DMS114 treated with DMSO at 0.1 percent for 48 hours (cell line): ENCODE measurements around the gene STRC.
"Not testable (repeated sequence)": the region's sequence is repeated elsewhere in the genome, so short reads cannot be mapped to it uniquely, and the experiment has no call there.

Source experiments
- DNase-seq: peaks from one replicate; lab custom pipeline; 2025; ENCODE audit not compliant: unreplicated experiment; lab: John Stamatoyannopoulos, UW

The STRC gene

DNA sequence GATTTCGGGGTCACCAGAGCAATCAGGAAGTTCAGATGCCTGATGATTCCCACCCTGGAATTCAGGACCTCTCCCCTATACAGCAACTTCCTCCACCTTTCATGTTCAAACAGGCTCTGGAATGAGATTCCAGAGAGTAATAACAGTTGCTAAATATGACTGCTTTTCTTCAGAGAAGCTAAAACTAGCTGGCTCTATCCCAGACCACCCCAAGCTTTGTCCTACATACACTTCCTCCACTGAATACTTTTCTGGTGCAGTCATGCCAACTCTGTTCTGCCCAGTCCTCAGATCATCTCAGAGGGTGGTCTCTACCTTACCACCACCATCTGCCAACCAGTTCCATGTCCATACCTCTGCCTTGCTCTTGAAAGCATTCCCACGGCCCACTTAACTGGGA, 52.0 kb downstream of the STRC start:
- not testable (repeated sequence) for DNase-seq

DNA sequence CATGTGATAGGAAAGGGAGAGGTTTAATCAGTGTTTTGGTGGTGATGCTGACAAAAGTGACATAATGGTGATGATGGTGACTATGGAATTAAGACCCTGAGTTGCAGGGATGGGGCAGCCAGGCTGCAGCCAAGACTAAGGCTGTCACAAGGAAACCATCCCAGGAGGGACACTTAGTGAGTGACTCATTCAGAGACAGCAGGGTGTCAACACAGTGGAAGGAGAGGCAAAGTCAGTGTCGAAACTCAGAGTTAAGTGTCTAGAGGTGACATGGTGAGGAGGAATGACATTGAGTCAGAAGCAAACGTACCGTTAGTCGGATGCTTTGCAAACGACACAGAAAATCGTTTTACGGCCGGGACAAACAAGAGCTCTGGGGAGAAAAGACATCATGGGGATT, 54.8 kb downstream of the STRC start:
- not testable (repeated sequence) for DNase-seq

DNA sequence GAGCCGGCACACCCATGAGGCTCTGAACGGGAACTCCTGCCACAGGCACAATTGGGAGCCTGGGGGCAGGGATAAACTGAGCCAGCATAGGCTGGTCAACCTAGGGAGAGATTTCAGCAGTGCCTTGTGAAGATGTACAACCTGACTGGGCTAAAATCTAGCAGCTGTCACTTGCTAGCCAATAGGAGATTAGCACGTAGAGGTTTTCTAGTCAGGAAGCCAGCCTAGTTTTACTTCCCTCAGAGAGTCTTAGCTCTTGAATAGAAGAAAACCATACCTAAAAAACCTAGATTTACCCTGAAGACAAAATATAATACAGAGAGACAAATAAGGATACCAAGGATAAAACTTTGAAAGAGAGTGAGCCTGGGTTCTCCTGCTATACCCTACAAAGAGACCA, 55.8 kb downstream of the STRC start:
- DNase-seq = not testable (repeated sequence)

DNA sequence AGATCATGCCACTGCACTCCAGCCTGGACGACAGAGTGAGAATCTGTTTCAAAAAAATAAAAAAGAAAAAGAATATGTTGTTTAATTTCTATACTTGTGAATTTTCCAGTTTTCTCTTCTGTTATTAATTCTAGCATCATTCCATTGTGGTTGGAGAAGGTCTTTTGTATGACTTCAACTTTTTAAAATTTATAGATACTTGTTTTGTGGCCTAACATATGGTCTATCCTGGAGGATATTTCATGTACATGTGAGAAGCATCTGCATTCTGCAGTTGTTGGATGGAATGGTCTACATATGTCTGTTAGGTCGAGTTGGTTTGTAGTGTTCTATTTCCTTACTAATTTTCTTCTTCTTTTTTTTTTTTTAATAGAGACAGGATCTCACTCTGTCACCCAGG, 65.6 kb downstream of the STRC start:
- DNase-seq = no peak

DNA sequence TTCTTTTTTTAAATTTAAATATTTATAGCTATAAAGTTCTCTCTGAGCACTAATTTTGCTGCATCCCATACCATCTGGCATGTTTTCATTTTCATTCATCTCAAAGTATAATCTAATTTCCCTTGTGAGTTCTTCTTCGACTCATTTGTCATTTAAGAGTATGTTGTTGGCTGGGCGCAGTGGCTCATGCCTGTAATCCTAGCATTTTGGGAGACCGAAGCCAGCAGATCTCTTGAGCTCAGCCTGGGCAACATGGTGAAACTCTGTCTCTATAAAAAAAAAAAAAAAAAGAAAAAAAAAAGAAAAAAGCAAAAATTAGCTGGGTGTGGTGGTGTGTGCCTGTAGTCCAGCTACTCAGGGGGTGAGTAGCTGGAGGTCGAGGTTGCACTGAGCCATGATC, 66.3 kb downstream of the STRC start:
- no peak for DNase-seq

DNA sequence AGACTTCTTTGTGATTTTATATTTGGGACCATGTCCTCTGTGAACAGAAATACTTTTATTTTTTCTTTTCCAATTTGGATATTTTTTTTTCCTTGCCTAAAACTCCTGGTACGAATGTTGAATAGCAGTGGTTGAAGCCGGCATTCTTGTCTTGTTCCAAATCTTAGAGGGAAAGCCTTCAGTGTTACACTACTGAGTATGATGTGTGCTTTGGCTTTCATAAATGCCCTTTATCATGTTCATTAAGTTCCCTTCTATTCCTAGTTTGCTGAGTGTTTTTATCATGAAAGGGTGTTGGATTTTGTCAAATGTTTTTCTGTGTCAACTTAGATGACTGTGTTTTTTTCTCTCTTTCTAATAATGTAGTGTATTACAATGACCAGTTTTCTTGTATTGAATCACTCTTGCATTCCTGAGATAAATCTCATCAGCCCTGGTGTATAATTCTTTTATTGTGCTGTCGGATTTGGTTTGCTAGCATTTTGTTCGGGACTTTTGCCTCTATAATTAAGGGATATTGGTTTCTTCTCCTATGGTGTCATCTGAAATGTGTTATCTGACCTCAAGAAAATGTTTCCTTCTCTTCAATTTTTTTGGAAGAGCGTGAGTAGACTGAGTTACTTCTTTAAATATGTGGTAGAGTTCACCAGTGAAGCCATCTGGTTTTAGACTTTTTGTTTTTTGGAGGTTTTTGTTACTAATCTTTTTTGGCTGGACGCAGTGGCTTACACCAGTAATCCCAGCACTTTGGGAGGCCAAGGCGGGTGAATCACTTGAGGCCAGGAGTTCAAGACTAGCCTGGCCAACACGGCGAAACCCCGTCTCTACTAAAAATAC, 67.9 kb downstream of the STRC start:
- no peak for DNase-seq
